HG03103 (cell line): ENCODE results near the gene ZBTB18.

Experiments used
- ATAC-seq: cut with Tn5 transposase; IDR thresholded peaks from one replicate; pipeline ENCODE4 v1.9.1; 2021; ENCODE audit warnings: low read depth; ENCODE audit not compliant: unreplicated experiment

ZBTB18 gene

GRCh38 chr1:244057474-244058385, 6.6 kb downstream of the ZBTB18 start:
- no peak for ATAC-seq

- no peak for ATAC-seq
These were observed 9.0 kb downstream of the ZBTB18 start for GRCh38 chr1:244060117-244060516.

GRCh38 chr1:244060686-244061085, 9.6 kb downstream of the ZBTB18 start:
- ATAC-seq = no peak

- ATAC-seq = no peak
These were observed 11.2 kb downstream of the ZBTB18 start for GRCh38 chr1:244062156-244062725.

- no peak for ATAC-seq
These were observed 12.4 kb downstream of the ZBTB18 start for GRCh38 chr1:244063498-244063897.

GRCh38 chr1:244064621-244065020, 13.5 kb downstream of the ZBTB18 start:
- ATAC-seq = no peak

- no peak for ATAC-seq
These were observed 14.1 kb downstream of the ZBTB18 start for GRCh38 chr1:244065063-244065793.

GRCh38 chr1:244065960-244066388, 14.9 kb downstream of the ZBTB18 start:
- ATAC-seq = no peak

GRCh38 chr1:244066954-244067716, 16.1 kb downstream of the ZBTB18 start:
- ATAC-seq = no peak

- ATAC-seq = no peak
These were observed 16.8 kb downstream of the ZBTB18 start for GRCh38 chr1:244067893-244068292.

GRCh38 chr1:244068567-244068966, 17.5 kb downstream of the ZBTB18 start:
- no peak for ATAC-seq

GRCh38 chr1:244069326-244069898, 18.3 kb downstream of the ZBTB18 start:
- no peak for ATAC-seq

GRCh38 chr1:244074559-244075171, 23.6 kb downstream of the ZBTB18 start:
- peak; percentile 65 for ATAC-seq

- peak; percentile 38 for ATAC-seq
These were observed 24.2 kb downstream of the ZBTB18 start for GRCh38 chr1:244075247-244075722.

- no peak for ATAC-seq
These were observed 25.7 kb downstream of the ZBTB18 start for GRCh38 chr1:244076740-244077139.

GRCh38 chr1:244077473-244078220, 26.6 kb downstream of the ZBTB18 start:
- ATAC-seq = no peak

- no peak for ATAC-seq
These were observed 29.4 kb downstream of the ZBTB18 start for GRCh38 chr1:244080343-244080929.

GRCh38 chr1:244082969-244083368, 31.9 kb downstream of the ZBTB18 start:
- no peak for ATAC-seq
